GM23338 (cell line): Measurements from ENCODE around the gene MTAP. TPM values are rescaled to one million over a fixed set of nuclear protein-coding genes. Genes with fewer than 3 reads are reported as not detected.

Experiments used
- ATAC-seq: fragments of 200-7000 bp; cut with Tn5 transposase; 3 replicates; pipeline ENCODE4 v1.9.1; 2020
- DNase-seq: peaks from one replicate; pipeline ENCODE4 v3.0.0-alpha.2; 2015; ENCODE audit warnings: low spot score
- H2AFZ ChIP-seq: fragments of 200-600 bp; sonication (generic); 2 replicates; pipeline ENCODE4 v1.8.0; 2016; ENCODE audit warnings: antibody characterized with exemption, mild to moderate bottlenecking, moderate library complexity
- H3F3A ChIP-seq: fragments of 200-600 bp; sonication (generic); replicated peaks from 2 replicates; pipeline ENCODE4 v1.8.0; 2017; ENCODE audit warnings: antibody characterized with exemption, mixed run types, low read depth
- H3K27ac ChIP-seq: fragments of 200-600 bp; sonication (generic); 2 replicates; pipeline ENCODE4 v1.6.1; 2016; ENCODE audit warnings: low read depth
- H3K27me3 ChIP-seq: fragments of 200-600 bp; sonication (generic); 2 replicates; pipeline ENCODE4 v1.8.0; 2016; ENCODE audit warnings: mild to moderate bottlenecking, mixed run types, moderate library complexity; ENCODE audit not compliant: insufficient read depth
- H3K36me3 ChIP-seq: fragments of 200-600 bp; sonication (generic); 2 replicates; pipeline ENCODE4 v1.8.0; 2016; ENCODE audit warnings: mild to moderate bottlenecking; ENCODE audit not compliant: insufficient read depth
- H3K4me1 ChIP-seq: fragments of 200-600 bp; sonication (generic); 2 replicates; pipeline ENCODE4 v1.8.0; 2016; ENCODE audit warnings: mild to moderate bottlenecking, moderate library complexity; ENCODE audit not compliant: insufficient read depth
- H3K4me2 ChIP-seq: fragments of 200-600 bp; sonication (generic); 2 replicates; pipeline ENCODE4 v1.7.1; 2017; ENCODE audit warnings: mixed run types
- H3K4me3 ChIP-seq: fragments of 200-600 bp; sonication (generic); 2 replicates; pipeline ENCODE4 v1.6.1; 2016; ENCODE audit warnings: mixed run types
- H3K79me2 ChIP-seq: fragments of 200-600 bp; sonication (generic); replicated peaks from 2 replicates; pipeline ENCODE4 v1.8.0; 2017; ENCODE audit warnings: mild to moderate bottlenecking; ENCODE audit not compliant: insufficient read depth
- H3K9me2 ChIP-seq: fragments of 200-600 bp; sonication (generic); 2 replicates; pipeline ENCODE4 v1.8.0; 2017; ENCODE audit not compliant: insufficient read depth
- H4K20me1 ChIP-seq: fragments of 200-600 bp; sonication (generic); replicated peaks from 2 replicates; pipeline ENCODE4 v1.8.0; 2017; ENCODE audit warnings: mild to moderate bottlenecking; ENCODE audit not compliant: insufficient read depth
- H3K27ac Mint-ChIP-seq: 2 replicates; pipeline ENCODE4 v1.8.0; 2020; ENCODE audit warnings: inconsistent platforms, mild to moderate bottlenecking, moderate library complexity, mixed read lengths
- H3K27me3 Mint-ChIP-seq: 3 replicates; pipeline ENCODE4 v1.8.0; 2022; ENCODE audit warnings: low read depth, mild to moderate bottlenecking, moderate library complexity, mixed read lengths, inconsistent platforms; ENCODE audit not compliant: insufficient read depth, poor library complexity
- H3K36me3 Mint-ChIP-seq: 3 replicates; pipeline ENCODE4 v1.8.0; 2021; ENCODE audit warnings: low read depth, mild to moderate bottlenecking, inconsistent platforms, moderate library complexity, mixed read lengths
- H3K4me1 Mint-ChIP-seq: 3 replicates; pipeline ENCODE4 v1.8.0; 2020; ENCODE audit warnings: mild to moderate bottlenecking, inconsistent platforms, mixed read lengths
- H3K4me3 Mint-ChIP-seq: 3 replicates; pipeline ENCODE4 v1.8.0; 2021; ENCODE audit warnings: moderate library complexity, mild to moderate bottlenecking, inconsistent platforms, mixed read lengths
- H3K9me3 Mint-ChIP-seq: 3 replicates; pipeline ENCODE4 v1.8.0; 2020; ENCODE audit warnings: moderate library complexity, mild to moderate bottlenecking, inconsistent platforms, mixed read lengths
- ETS1 ChIP-seq: IDR thresholded peaks from 2 replicates; pipeline ENCODE4 v1.6.1; 2016; ENCODE audit warnings: antibody characterized with exemption
- EZH2 ChIP-seq: fragments of 200-600 bp; sonication (generic); IDR thresholded peaks from one replicate; pipeline ENCODE4 v1.8.0; 2017; ENCODE audit warnings: antibody characterized with exemption, mild to moderate bottlenecking, low read depth; ENCODE audit not compliant: unreplicated experiment
- EZH2phosphoT487 ChIP-seq: fragments of 200-600 bp; sonication (generic); IDR thresholded peaks from one replicate; pipeline ENCODE4 v1.8.1; 2018; ENCODE audit warnings: antibody characterized with exemption; ENCODE audit not compliant: unreplicated experiment
- POLR2AphosphoS5 ChIP-seq: IDR thresholded peaks from 2 replicates; pipeline ENCODE4 v1.6.1; 2016; ENCODE audit warnings: antibody characterized with exemption, low read depth
- STAT1 ChIP-seq: IDR thresholded peaks from one replicate; pipeline ENCODE4 v1.6.1; 2016; ENCODE audit warnings: antibody characterized with exemption; ENCODE audit not compliant: unreplicated experiment
- ZNF331 ChIP-seq: fragments of 250-450 bp; sonication (Bioruptor Pico); IDR thresholded peaks from 2 replicates; pipeline ENCODE4 v1.5.0; 2020; ENCODE audit warnings: low read depth, mild to moderate bottlenecking, moderate library complexity
- polyA plus RNA-seq: library from polyadenylated mRNA; unstranded; fragments of >200 nt; fragmentation: Nextera tagmentation; extraction: Ambion mirVana; gene quantifications from 2 replicates; pipeline ENCODE4 v1.2.1, GENCODE V29; 2016
- total RNA-seq: library from RNA; depleted of rRNA; stranded (reverse); fragments of >200 nt; shearing (Covaris generic); gene quantifications from 2 replicates; pipeline ENCODE4 v1.2.3, GENCODE V29; 2014
- TF ChIP-seq, protein P1 (sequence below): fragments of 250-450 bp; sonication (Bioruptor Pico); IDR thresholded peaks from 2 replicates; pipeline ENCODE4 v1.5.0; 2020; ENCODE audit warnings: mild to moderate bottlenecking, moderate library complexity
- TF ChIP-seq, protein P2 (sequence below): IDR thresholded peaks from one replicate; pipeline ENCODE4 v1.6.1; 2018; ENCODE audit warnings: antibody characterized with exemption; ENCODE audit not compliant: unreplicated experiment

Gene MTAP
- total and polyA plus RNA-seq, 2 experiments from 2014 or later = 61.8 to 70.0 TPM

DNA sequence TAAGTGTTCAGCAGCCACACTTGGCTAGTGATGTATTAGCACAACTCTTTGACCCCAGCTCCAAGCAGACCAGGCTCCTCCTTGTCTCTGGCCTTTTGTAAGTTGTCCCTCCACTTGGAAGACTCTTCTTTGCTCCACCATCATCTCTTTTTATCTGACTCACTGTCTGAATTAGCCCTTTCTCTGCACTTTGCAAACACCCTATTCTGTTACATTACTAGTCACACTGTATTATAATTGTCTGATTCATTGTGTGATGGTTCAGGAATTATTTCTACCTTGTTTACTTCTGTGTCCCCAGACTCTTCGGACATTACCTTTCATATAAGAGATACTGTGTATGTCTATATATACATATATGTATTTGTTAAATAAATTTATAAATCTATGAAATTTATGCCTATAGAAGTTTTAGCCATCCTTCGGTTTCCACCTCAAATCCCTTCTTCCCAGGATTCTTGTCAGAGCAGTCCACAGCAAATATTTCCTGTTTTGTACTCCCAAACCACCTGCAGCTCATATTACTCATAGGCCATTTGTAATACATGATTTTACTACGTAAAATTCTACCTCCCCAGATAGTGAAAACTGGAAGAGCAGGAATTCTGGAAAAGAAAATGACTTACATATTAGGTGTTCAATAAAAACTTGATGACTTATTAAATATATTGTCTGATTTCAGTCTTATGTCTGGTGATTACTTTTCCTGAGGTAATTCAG is 69.0 kb downstream of the MTAP start:
- H3K4me3 Mint-ChIP-seq = no peak overlapping the region
- H3K36me3 ChIP-seq = peaks cover 3% of the 10 kb centered on the region; the same call in 1 of the 2 replicates
- H3K4me1 ChIP-seq = no peaks in the 10 kb centered on the region
- DNase-seq (no peak), ATAC-seq (no peak)
- peaks cover 24% of the 10 kb centered on the region; the same call in 2 of the 3 replicates for H3K36me3 Mint-ChIP-seq
- H3K27me3 ChIP-seq = no peaks in the 10 kb centered on the region
- H3K4me1 Mint-ChIP-seq = no peaks in the 10 kb centered on the region
- no peak overlapping the region for H3K27ac Mint-ChIP-seq
- H2AFZ ChIP-seq = no peak overlapping the region
- no peaks in the 10 kb centered on the region for H3K27me3 Mint-ChIP-seq
- H3K9me3 Mint-ChIP-seq = no peaks in the 10 kb centered on the region
- no peaks in the 10 kb centered on the region for H3K9me2 ChIP-seq
- H4K20me1 ChIP-seq = peaks cover 5% of the 10 kb centered on the region
- TF ChIP-seq EZH2 = no peak
- TF ChIP-seq, protein P1, sequence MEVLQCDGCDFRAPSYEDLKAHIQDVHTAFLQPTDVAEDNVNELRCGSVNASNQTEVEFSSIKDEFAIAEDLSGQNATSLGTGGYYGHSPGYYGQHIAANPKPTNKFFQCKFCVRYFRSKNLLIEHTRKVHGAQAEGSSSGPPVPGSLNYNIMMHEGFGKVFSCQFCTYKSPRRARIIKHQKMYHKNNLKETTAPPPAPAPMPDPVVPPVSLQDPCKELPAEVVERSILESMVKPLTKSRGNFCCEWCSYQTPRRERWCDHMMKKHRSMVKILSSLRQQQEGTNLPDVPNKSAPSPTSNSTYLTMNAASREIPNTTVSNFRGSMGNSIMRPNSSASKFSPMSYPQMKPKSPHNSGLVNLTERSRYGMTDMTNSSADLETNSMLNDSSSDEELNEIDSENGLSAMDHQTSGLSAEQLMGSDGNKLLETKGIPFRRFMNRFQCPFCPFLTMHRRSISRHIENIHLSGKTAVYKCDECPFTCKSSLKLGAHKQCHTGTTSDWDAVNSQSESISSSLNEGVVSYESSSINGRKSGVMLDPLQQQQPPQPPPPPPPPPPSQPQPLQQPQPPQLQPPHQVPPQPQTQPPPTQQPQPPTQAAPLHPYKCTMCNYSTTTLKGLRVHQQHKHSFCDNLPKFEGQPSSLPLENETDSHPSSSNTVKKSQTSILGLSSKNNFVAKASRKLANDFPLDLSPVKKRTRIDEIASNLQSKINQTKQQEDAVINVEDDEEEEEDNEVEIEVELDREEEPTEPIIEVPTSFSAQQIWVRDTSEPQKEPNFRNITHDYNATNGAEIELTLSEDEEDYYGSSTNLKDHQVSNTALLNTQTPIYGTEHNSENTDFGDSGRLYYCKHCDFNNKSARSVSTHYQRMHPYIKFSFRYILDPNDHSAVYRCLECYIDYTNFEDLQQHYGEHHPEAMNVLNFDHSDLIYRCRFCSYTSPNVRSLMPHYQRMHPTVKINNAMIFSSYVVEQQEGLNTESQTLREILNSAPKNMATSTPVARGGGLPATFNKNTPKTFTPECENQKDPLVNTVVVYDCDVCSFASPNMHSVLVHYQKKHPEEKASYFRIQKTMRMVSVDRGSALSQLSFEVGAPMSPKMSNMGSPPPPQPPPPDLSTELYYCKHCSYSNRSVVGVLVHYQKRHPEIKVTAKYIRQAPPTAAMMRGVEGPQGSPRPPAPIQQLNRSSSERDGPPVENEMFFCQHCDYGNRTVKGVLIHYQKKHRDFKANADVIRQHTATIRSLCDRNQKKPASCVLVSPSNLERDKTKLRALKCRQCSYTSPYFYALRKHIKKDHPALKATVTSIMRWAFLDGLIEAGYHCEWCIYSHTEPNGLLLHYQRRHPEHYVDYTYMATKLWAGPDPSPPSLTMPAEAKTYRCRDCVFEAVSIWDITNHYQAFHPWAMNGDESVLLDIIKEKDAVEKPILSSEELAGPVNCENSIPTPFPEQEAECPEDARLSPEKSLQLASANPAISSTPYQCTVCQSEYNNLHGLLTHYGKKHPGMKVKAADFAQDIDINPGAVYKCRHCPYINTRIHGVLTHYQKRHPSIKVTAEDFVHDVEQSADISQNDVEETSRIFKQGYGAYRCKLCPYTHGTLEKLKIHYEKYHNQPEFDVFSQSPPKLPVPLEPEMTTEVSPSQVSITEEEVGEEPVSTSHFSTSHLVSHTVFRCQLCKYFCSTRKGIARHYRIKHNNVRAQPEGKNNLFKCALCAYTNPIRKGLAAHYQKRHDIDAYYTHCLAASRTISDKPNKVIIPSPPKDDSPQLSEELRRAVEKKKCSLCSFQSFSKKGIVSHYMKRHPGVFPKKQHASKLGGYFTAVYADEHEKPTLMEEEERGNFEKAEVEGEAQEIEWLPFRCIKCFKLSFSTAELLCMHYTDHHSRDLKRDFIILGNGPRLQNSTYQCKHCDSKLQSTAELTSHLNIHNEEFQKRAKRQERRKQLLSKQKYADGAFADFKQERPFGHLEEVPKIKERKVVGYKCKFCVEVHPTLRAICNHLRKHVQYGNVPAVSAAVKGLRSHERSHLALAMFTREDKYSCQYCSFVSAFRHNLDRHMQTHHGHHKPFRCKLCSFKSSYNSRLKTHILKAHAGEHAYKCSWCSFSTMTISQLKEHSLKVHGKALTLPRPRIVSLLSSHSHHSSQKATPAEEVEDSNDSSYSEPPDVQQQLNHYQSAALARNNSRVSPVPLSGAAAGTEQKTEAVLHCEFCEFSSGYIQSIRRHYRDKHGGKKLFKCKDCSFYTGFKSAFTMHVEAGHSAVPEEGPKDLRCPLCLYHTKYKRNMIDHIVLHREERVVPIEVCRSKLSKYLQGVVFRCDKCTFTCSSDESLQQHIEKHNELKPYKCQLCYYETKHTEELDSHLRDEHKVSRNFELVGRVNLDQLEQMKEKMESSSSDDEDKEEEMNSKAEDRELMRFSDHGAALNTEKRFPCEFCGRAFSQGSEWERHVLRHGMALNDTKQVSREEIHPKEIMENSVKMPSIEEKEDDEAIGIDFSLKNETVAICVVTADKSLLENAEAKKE (CRISPR knock-in tag) = no peak
- no peak for TF ChIP-seq STAT1
- TF ChIP-seq ETS1 = no peak
- no peak for TF ChIP-seq POLR2AphosphoS5
- no peak for TF ChIP-seq ZNF331 (CRISPR knock-in tag)
- TF ChIP-seq, protein P2, sequence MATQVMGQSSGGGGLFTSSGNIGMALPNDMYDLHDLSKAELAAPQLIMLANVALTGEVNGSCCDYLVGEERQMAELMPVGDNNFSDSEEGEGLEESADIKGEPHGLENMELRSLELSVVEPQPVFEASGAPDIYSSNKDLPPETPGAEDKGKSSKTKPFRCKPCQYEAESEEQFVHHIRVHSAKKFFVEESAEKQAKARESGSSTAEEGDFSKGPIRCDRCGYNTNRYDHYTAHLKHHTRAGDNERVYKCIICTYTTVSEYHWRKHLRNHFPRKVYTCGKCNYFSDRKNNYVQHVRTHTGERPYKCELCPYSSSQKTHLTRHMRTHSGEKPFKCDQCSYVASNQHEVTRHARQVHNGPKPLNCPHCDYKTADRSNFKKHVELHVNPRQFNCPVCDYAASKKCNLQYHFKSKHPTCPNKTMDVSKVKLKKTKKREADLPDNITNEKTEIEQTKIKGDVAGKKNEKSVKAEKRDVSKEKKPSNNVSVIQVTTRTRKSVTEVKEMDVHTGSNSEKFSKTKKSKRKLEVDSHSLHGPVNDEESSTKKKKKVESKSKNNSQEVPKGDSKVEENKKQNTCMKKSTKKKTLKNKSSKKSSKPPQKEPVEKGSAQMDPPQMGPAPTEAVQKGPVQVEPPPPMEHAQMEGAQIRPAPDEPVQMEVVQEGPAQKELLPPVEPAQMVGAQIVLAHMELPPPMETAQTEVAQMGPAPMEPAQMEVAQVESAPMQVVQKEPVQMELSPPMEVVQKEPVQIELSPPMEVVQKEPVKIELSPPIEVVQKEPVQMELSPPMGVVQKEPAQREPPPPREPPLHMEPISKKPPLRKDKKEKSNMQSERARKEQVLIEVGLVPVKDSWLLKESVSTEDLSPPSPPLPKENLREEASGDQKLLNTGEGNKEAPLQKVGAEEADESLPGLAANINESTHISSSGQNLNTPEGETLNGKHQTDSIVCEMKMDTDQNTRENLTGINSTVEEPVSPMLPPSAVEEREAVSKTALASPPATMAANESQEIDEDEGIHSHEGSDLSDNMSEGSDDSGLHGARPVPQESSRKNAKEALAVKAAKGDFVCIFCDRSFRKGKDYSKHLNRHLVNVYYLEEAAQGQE = no peak
- no peak for TF ChIP-seq EZH2phosphoT487
- no peak overlapping the region for H3K4me3 ChIP-seq
- H3K79me2 ChIP-seq = peaks cover 16% of the 10 kb centered on the region; the same call in 1 of the 2 replicates
- H3K4me2 ChIP-seq = no peak overlapping the region
- no peaks in the 10 kb centered on the region for H3F3A ChIP-seq
- H3K27ac ChIP-seq = no peak overlapping the region
